Lung (tissue), 12 donors: ENCODE measurements around the gene MAGI2. TPM values are rescaled to one million over a fixed set of nuclear protein-coding genes. Genes with fewer than 3 reads are reported as not detected.

Source experiments
- ATAC-seq: fragments of 200-7000 bp; cut with Tn5 transposase; one replicate; pipeline ENCODE4 v1.9.1; 2020; ENCODE audit warnings: moderate number of reproducible peaks; ENCODE audit not compliant: insufficient read depth, low FRiP score
- DNase-seq, 3 donors: peaks; one replicate each; pipeline ENCODE4 v3.0.0-alpha.2; 2013 to 2017
- H3K27ac ChIP-seq, 2 donors: one replicate each; pipeline ENCODE4 v1.5.1; 2013; ENCODE audit warnings: mild to moderate bottlenecking in 2 of 2, moderate library complexity in 2 of 2, control low read depth in 1 of 2, inconsistent platforms in 1 of 2, low read depth in 1 of 2, low read length in 1 of 2
- H3K27me3 ChIP-seq, 3 donors: one replicate each; pipeline ENCODE4 v1.5.1; 2013; ENCODE audit warnings: low read length in 2 of 3; ENCODE audit not compliant: control insufficient read depth in 3 of 3, insufficient read depth in 3 of 3
- H3K36me3 ChIP-seq, 4 donors: one replicate each; pipeline ENCODE4 v1.5.1; 2013; ENCODE audit warnings: low read length in 4 of 4, mild to moderate bottlenecking in 1 of 4, moderate library complexity in 1 of 4; ENCODE audit not compliant: control insufficient read depth in 4 of 4, insufficient read depth in 4 of 4
- H3K4me1 ChIP-seq, 5 donors: one replicate each; pipeline ENCODE4 v1.5.1; 2013; ENCODE audit warnings: low read length in 5 of 5, mild to moderate bottlenecking in 2 of 5, moderate library complexity in 1 of 5; ENCODE audit not compliant: control insufficient read depth in 5 of 5, insufficient read depth in 5 of 5
- H3K4me3 ChIP-seq: one replicate; pipeline ENCODE4 v1.5.1; 2013; ENCODE audit warnings: mild to moderate bottlenecking, control low read depth, moderate library complexity
- H3K9ac ChIP-seq, 2 donors: one replicate each; pipeline ENCODE4 v1.5.1; 2013; ENCODE audit warnings: low read length in 2 of 2, control low read depth in 1 of 2; ENCODE audit not compliant: insufficient read depth in 1 of 2
- H3K9me3 ChIP-seq, 4 donors: one replicate each; pipeline ENCODE4 v1.5.1; 2013; ENCODE audit warnings: low read length in 3 of 4, mild to moderate bottlenecking in 1 of 4, moderate library complexity in 1 of 4; ENCODE audit not compliant: control insufficient read depth in 4 of 4, insufficient read depth in 3 of 4
- WGBS, 2 donors: extraction: QIAGEN DNeasy Blood & Tissue Kit; methylation state at CpG; one replicate each; pipeline ENCODE4 v1.1.7; 2013; 5-methylcytosine and 5-hydroxymethylcytosine counted together
- polyA plus RNA-seq, 2 donors: library from polyadenylated mRNA; stranded (reverse); fragments of 200-250 nt; gene quantifications; one replicate each; pipeline ENCODE4 v1.2.1, GENCODE V29; 2013
- total RNA-seq, 2 donors: library from RNA; depleted of rRNA in 1 of 2; stranded (reverse); fragments of >200 nt in 1 of 2; gene quantifications; one replicate each; pipeline ENCODE4 v1.2.1, GENCODE V29; 2014 to 2021
- TF ChIP-seq, protein P1 (sequence below): IDR thresholded peaks from 2 replicates; pipeline ENCODE4 v1.5.1; 2012; ENCODE audit warnings: mild to moderate bottlenecking; ENCODE audit errors: control extremely low read depth, extremely low read depth
- donor health status: control.
- donor health status: control.
- donor health status: Bipolar disorder and iron deficiency.
- donor health status: healthy.
- donor health status: DM: yes; HTN: yes; CAD: no.

Gene MAGI2
- total and polyA plus RNA-seq, 4 donors, result 0.94 to 18.0 (median 5.3) TPM

DNA sequence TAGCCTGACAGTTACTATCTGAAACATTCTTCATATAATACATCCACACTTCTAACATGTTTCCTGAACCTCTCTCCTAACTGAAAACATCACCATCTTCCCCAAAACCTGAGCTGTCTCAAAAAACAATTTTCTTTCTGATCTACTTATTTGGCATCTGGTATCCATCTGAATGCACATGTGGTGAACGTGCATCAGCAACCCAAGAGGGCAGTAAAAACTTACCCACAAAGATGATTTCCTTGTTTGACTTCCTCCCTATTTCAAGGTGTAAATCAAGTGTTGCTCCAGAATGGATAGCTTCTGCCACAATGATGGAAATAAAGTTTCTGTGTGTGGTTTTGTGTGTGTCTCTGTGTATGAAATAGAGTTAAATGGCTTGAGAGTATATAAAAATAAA, 500.4 kb downstream of the MAGI2 start:
- Histone ChIP-seq H3K36me3 (no peaks in the 10 kb centered on the region), H3K4me3 (no peak overlapping the region), H3K4me1 (no peaks in the 10 kb centered on the region), H3K27ac (no peak overlapping the region), H3K9me3 (no peaks in the 10 kb centered on the region), H3K9ac (no peak overlapping the region), H3K27me3 (no peaks in the 10 kb centered on the region)
- 38 to 52% methylated on average over 1 of the region's 1 CpG for WGBS, 2 donors
- TF ChIP-seq, protein P1, sequence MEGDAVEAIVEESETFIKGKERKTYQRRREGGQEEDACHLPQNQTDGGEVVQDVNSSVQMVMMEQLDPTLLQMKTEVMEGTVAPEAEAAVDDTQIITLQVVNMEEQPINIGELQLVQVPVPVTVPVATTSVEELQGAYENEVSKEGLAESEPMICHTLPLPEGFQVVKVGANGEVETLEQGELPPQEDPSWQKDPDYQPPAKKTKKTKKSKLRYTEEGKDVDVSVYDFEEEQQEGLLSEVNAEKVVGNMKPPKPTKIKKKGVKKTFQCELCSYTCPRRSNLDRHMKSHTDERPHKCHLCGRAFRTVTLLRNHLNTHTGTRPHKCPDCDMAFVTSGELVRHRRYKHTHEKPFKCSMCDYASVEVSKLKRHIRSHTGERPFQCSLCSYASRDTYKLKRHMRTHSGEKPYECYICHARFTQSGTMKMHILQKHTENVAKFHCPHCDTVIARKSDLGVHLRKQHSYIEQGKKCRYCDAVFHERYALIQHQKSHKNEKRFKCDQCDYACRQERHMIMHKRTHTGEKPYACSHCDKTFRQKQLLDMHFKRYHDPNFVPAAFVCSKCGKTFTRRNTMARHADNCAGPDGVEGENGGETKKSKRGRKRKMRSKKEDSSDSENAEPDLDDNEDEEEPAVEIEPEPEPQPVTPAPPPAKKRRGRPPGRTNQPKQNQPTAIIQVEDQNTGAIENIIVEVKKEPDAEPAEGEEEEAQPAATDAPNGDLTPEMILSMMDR, result no peak
- DNase-seq (no peak), ATAC-seq (no peak)

DNA sequence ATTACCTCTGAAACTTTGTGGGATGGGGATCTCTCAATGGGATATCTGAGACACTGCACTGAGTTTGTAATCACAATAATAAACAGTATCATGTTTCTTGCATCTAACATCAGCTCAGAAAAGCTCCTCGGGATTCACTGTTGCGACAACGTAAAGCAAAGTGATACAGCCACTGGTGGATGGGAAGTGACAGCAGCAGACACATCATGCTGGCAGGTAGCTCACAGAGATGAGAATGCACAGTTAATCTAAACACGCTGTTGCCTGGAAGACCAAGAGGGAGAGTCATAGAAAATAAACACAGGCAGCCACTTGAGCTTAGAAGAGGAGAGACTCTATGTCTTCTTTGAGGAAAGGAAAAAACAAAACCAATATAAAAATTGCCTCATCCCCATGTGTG, 513.8 kb downstream of the MAGI2 start:
- no peaks in the 10 kb centered on the region for H3K4me1 ChIP-seq
- ATAC-seq, result no peak
- WGBS, 2 donors, result 75 to 81% methylated on average over 4 of the region's 4 CpGs

DNA sequence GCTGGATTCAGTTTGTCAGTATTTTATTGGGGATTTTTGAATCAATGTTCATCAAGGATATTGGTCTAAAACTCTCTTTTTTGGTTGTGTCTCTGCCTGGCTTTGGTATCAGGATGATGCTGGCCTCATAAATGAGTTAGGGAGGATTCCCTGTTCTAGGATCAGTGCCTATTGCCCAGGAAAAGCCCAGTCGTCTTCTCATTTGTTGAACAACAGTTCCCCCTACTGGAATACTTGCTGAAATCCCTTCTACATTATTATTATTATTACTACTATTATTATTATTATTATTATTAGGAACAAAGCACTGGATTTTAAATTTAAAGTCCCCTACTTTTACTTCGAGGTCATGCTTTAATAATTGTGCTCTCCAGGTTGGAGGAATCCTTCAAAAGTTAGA, 528.9 kb downstream of the MAGI2 start:
- Histone ChIP-seq H3K9ac (no peak overlapping the region), H3K4me3 (no peak overlapping the region), H3K36me3 (no peaks in the 10 kb centered on the region), H3K27ac (no peak overlapping the region), H3K9me3 (no peaks in the 10 kb centered on the region), H3K27me3 (no peaks in the 10 kb centered on the region), H3K4me1 (no peaks in the 10 kb centered on the region)
- WGBS, 2 donors, result 19 to 21% methylated on average over 2 of the region's 2 CpGs
- no peak for ATAC-seq
- TF ChIP-seq, protein P1, result no peak
- peak in 2 of 3 donors; percentile 41 to 43 for DNase-seq

More for the DNA sequence above, 513.8 kb downstream of the MAGI2 start:
- Histone ChIP-seq H3K9me3 (peaks cover 0 to 3% (median 0%) of the 10 kb centered on the region in 4 donors), H3K27me3 (no peaks in the 10 kb centered on the region), H3K27ac (no peak overlapping the region), H3K36me3 (no peaks in the 10 kb centered on the region), H3K9ac (no peak overlapping the region), H3K4me3 (no peak overlapping the region)
- TF ChIP-seq, protein P1, result no peak
- DNase-seq, result no peak

DNA sequence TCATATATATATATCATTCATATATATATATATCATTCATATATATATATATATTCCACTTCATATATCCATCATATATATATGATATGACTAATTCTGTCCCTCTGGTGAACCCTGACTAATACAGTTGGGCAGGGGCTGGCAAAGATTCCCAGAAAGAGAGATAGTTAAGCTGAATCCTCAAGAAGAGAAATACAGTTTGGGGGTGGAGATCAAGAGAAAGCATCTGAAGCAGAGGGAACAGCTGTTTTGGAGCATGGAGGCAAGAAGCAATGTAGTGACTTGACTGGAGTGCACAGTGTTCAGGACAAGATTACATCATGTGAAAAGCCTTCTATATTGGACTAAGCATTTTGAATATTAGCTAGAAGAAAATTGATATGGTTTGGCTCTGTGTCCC, 540.7 kb downstream of the MAGI2 start:
- no peak for ATAC-seq
- Histone ChIP-seq H3K27me3 (no peaks in the 10 kb centered on the region), H3K9me3 (no peaks in the 10 kb centered on the region), H3K9ac (no peak overlapping the region), H3K4me3 (no peak overlapping the region), H3K4me1 (no peaks in the 10 kb centered on the region), H3K36me3 (no peaks in the 10 kb centered on the region), H3K27ac (no peak overlapping the region)
- TF ChIP-seq, protein P1, result no peak
- no peak for DNase-seq
